Colon (tissue), 2 donors: Measurements from ENCODE around the gene RNLS.
"Not testable (repeated sequence)": the region's sequence is repeated elsewhere in the genome, so short reads cannot be mapped to it uniquely, and the experiment has no call there.

Experiments used
- FAIRE-seq: peaks from 2 replicates; lab custom pipeline; 2012; peaks lifted over from hg19 to GRCh38; lab: Jason Lieb, UNC
- donor health status: control.
- donor health status: control.

RNLS gene

DNA sequence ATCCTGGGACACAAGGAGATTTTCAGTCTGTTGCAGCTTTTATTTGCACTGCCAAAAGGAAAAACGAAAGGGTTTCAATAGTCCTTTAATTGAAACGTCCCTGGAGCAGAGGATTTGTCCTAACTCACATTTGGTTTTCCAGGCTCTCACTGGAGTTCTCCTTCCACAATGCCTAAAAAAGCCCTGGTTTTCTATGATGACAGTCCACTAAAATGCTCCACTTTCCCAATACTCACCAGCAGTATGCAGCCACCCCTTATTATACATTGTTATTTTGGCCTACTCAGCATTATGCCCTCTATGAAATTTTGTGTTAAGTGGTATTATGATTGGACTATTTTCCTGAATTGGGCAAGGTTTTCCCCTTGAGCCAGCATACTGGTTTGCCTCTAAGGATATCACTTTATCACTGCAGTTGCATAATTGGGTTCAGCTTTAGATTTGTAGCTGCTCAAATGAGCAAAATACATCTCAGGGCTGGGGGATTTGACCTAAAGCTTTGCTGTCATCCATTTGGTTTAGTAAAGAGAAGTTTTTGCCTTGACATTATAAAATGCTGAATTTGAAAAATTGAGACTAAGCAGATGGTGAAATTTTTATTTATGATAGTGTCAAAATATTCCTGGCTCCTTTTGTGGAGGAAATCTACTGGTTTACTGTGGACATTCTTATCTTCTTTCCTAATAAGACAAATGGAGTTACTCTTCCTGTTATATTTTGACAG lies 239.2 kb downstream of the RNLS start:
- no peak for FAIRE-seq

DNA sequence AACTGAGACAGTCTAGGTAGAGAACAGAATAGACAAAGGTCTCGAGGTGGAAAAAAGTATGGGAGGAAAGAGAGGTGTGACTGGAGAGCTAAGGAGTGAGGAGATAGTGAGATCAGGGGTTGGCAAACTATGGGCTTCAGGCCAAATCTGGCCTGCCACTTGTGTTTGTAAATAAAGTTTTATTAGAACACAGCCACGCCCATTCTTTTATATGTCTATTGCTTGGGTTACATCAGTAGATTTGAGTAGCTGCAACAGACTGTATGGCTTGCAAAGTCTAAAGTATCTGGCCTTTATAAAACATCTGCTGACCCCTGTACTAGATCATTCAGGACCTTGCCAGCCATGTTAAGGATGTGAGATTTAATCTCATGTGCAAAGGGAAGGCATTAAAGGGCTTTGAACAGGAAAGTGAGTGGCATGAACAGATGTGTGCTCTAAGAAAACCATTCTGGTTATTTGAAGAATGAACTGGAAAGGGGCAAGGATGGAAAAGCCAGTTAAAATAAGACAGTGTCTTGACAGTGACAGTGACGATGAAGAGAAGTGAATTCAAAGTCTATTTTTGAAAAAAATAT lies 240.3 kb downstream of the RNLS start:
- no peak for FAIRE-seq

DNA sequence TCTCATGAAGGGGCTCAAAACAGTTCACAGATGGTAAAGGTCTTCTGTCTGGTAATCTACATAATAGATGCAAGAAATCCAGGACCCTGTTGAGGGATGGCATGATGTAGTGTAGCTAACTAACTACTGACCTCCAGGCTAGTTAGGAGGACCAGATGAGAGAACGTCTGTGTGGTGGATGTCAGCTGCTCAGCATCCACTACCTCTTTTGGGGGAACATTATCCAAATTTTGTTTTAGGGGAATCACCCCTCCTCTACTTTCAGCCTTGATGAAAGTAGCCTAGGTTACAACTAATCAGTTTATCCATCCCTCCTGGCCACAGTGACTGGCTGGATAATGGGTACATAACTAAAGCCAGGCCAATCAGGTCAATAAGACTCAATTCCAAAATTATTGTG lies 246.0 kb downstream of the RNLS start:
- no peak for FAIRE-seq

DNA sequence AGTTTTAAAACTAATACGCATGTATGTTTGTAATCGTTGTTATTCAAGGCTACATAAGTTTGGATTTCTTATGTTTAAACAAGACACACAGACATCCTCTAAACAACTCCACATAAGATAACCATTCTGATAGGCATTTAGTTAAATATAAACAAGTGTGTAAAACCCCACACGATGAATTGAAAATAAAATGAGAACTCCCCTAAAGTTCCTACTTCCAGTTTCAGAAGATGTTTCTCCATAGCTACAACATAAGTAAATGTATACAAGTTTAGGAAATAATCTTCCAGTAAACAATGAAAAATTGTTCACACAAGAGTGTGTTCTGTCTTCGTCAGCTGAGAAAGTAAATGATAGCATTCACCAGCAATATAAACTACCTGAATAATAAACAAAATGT lies 246.8 kb downstream of the RNLS start:
- FAIRE-seq, result no peak

DNA sequence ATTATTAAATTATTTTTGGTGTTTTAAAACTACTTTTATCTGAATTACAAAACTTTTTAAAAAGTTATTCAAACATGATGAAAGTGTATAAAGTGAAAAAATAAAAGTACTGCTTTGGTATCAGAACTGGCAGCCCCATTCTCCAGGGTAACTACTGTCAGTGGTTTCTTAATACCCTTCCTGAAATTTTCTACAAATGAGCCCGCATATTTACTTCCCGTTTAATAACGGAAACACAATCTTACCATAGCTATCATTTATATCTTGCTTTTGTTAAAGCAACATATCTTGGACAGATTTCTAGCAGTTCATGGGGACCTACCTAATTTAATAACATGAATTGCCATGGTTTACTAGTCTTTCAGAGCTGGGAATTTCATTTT lies 249.9 kb downstream of the RNLS start:
- no peak for FAIRE-seq

DNA sequence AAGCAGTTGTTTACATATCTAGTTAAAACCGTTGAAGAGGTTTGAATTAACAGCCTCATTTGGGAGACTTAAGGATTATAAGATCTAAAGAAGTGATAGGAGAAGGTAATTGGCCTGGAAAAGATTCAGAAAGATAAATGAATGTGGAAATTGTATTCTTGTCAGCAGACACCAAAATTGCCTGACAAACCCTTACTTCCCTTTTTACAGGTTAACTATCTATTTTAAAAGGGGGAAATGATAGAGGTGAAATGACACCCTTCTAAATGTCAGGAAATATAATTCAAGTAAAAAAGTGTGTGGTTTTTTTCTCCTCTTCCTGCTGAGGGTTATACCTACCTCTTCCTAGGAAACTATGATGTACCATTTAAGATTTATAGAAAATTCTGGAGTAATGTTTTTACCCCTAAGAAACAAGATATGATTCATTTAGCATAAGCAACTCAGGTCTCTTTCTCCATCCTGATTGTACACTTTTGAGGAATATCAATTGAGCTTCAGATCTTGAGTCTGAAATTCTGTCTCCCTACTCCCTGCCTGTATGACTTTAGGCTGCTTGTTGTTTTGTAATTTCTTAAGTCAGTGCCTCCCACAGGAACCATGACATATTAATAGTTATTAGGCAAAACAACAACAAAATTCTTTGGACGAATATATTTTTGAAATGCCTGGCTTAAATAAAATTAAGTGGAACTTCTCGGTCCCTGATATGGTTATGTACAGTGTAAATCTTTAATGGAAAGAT lies 250.4 kb downstream of the RNLS start:
- no peak for FAIRE-seq

DNA sequence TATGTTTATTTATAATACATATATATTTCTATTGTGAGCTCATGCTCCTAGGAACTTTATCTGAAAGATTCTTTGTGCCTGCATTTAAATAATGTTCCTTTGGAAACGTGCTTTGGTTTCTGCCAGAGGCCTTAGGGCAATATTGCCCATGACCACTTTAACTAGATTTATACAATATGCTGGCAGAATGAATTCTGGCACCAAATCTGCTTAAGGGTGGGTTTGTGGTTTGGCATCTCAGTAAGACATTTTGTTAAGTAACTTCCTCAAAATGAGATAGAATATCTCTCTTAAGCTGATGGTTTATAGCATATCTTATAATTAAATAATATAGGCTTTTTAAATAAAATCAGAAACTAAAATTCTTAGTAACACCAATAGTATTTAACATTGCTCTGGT lies 252.9 kb downstream of the RNLS start:
- FAIRE-seq, result no peak

DNA sequence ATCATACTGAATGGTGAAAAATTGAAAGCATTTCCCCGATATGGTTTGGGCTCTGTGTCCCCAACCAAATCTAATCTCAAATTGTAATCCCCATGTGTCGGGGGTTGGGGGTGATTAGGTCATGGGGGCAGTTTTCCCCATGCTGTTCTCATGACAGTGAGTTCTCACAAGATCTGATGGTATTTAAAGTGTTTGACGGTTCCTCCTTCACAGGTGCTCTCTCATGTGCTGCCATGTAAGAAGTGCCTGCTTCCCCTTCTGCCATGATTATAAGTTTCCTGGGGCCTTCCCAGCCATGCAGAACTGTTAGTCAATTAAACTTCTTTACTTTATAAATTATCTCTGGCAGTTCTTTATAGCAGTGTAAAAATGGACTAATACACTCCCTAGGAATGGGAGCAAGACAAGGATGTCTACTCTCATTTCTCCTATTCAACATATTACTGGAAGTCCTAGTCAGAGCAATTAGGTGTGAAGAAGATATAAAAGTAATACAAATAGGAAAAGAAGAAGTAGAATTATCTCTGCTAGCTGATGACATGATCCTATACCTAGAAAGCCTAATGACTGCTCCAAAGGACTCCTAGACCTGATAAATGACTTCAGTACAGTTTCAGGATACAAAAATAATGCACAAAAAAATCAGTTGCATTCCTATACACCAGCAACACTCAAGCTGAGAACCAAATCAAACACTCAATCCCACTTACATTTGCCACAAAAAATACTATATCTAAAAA lies 260.6 kb downstream of the RNLS start:
- no peak for FAIRE-seq

DNA sequence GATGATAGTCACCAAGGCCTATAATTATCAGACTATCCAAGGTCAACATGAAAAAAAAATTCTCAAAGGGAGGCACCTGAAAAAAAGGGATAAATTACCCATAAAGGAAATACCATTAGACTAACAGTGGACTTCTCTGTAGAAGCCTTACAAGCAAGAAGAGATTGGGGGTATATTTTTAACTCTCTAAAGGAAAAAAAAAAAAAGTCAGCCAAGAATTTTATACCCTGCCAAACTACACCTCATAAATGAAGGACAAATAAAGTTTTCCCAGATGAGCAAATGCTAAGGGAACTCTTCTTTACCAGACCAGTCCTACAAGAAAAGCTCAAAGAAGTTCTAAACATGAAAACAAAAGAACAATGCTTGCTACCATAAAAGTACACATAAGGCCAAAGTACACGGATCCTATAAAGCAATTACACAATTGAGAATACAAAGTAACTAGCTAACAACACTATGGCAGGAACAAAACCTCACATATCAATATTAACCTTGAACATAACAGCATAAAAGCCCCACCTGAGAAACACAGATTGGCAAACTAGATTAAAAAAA lies 263.1 kb downstream of the RNLS start:
- peak; percentile 89 for FAIRE-seq

DNA sequence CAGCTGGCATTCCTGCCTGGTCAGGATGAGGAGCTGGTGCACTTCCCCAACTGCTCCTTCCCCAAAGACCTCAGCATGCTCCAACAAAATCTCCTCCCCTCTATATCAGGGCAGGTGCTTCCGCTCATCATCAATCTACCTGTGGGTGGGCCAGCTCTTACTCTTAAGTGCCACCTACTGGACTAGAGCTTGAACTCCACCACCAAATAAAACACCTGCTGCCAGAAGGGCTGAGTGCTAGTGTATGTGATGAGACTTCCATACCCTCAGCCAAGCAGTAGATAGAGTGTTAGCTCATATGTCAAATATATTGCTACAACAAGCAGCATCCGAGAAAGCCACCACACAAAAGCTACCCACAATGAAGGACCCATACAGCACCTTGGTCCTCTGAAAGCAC lies 264.3 kb downstream of the RNLS start:
- no peak for FAIRE-seq

DNA sequence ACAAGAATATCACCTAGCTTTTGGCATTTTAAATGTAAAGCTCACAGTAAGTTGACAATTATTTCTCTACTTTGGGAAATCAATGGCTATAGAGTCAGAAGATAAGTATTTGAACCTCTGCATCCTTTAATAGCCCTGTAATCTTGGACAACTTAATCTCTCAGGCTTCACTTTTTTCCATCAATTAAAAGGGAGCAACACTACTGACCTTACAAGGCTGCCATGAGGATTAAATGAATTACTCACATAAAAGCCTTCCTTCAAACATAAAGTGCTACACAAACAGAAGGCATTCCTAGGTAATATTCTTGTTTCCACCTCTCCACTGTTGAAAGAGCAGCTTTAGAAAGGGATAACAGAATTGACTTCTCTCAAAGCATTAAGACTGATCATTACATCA lies 266.0 kb downstream of the RNLS start:
- no peak for FAIRE-seq

DNA sequence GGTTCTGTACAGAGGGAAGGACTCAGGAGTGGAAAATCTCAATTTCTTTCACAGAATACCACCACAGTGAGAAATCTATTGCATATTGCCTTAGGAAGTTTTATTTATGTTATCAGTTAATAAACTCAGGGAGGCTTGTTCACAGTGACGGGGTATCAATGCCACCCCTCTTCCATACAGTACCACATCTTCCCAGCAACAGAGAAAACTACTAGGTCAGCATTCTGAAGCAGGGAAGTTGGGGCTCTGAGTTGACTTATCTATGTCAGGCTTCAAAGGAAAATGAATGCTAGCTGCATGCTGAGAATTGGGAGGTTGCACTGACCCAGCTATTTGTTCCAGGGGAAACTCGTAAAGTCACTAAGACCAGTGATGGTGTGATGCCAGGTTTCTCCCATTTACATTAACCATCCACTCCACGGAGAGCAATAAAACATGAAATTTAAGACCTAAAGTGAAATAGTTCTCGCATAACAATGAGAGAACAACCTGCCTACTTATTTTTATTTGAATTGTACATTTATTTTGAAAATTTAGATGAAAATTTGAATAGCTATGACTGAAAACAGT lies 266.7 kb downstream of the RNLS start:
- FAIRE-seq, result no peak

DNA sequence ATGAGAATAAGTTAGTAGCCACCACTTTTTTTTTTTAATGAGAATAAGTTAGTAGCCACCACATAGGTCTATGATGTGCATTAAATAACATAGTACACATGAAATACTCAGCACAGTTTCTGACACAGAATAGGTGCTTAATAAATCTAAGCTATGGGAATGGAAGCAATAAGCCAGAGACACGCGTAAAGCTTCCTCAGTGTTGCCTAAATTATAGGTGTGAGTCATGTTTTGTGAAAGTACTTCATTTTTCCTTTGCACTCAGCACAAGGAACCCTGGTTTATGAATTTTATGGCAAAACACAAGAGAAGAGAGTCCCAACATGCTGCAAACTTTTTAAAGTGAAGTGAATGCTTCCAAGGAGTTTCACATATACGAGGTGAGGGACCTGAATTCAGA lies 267.4 kb downstream of the RNLS start:
- no peak for FAIRE-seq

DNA sequence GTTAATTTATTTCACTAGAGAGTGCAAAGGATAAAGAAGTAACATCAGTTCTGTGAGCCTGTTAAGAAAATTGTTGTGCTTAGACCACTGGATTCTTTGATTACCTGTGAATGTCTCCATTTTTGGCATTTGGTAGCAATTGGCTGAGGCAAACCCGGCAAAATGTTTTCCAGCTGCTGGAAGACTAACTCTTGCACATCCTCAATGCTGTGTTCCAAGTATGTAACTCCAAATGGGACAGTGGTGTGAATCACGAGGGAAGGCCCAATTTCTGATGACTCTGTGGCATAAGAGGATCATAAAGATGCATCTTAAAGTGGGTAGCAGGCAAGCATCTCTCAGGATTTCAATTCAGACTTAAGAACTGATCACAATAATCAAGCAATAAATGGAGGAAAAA lies 268.8 kb downstream of the RNLS start:
- no peak for FAIRE-seq

DNA sequence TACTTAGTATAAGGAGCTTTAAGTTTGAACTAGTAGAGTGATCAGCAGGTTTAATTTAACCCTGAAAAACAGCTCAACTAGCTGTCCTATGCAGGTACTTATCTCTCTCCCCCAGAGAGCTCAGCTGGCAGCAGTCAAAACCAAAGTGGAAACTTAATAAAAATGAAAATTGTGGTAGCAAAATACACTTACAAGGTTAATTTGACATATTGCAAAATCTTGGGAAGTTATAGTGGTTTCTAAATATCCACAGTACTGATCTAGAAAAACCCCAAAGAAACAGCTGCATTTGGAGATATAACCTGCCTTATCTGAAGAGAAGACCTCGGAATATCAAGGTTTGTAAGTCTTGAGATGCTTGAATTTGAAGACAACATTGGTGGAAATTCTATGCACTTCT lies 269.2 kb downstream of the RNLS start:
- no peak for FAIRE-seq

DNA sequence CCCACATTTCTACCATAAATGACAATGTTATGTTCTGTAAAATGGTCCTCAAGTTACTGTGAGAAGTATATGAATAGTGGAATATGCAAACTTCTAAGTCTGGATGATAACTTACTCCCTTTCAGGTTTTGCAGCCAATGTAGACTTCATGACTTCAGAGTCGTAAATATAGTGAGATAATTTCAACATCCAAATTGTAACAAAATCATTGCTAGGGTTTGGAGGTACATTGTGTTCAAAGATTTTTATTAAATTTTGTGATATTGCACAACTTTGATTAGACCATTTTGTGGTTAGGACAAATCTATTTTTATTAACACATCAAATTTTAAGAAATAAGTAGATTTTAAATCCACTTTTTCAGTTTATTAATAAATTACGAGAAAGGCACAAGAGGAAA lies 270.3 kb downstream of the RNLS start:
- peak; percentile 71 for FAIRE-seq

DNA sequence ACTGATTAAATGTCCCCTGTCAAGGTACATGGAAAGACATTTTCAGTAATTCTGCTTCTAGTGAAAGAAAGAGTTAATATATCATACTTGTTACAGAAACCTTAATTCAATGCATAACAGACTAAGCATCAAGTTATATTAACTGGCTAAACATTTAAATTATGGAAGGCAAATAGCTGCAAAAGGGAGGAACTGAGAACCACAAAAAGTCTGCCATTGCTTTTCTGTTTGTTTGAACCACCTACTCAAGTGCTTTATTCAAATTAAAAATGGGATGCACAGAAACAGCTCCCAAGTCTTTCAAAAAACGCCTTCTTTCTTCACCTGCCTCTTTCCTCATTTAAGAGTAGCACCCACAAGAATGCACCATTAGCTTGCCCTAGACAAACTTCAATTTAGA lies 271.9 kb downstream of the RNLS start:
- no peak for FAIRE-seq

DNA sequence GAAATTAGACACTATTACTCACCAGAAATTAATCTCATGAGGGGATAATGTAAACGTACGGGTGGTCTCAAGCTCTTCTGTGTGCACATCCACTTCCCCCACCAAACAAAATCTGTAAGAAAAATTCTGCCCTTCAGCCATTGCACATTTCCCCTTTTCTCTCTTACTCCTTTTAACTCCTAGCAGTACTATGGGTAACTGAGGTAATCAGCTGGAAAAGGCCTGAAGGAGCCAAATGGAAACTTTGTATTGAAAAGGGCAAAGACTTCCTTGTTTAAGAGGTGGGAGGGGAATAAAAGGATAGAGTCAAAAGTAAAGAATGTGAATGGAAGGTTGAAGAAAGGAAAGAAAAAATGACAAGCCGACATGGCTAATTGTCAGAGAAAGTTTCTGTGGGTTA lies 273.8 kb downstream of the RNLS start:
- no peak for FAIRE-seq

DNA sequence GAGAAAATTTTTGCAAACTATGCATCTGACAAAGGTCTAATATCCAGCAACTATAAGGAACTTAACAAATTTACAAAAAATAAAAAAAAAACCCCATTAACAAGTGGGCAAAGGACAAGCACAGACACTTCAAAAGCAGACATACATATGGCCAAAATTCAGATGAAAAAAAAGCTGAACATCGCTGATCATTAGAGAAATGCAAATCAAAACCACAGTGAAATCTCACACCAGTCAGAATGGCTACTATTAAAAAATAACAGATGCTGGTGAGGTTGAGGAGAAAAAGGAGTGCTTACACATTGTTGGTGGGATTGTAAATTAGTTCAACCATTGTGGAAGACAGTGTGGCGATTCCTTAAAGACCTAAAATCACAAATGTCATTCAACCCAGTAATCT lies 274.8 kb downstream of the RNLS start:
- not testable (repeated sequence) for FAIRE-seq

DNA sequence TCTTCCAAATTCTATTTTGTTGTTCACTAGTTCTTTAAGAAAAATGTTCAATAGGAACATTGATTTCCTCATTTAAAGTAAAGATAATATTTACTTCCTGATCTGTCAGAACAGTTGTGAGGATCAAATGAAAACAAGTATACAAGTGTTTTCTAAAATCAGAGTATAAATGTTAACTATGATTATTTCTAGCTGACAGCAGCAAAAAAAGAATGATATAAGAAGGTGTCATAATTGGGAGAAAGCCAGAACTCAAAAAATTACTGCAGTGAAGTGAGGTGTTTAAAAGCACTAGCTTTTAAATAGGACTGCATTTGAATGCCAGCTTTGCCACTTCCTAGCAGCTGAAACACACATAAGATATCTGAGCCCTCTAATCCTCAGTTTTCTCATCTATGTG lies 283.3 kb downstream of the RNLS start:
- no peak for FAIRE-seq

DNA sequence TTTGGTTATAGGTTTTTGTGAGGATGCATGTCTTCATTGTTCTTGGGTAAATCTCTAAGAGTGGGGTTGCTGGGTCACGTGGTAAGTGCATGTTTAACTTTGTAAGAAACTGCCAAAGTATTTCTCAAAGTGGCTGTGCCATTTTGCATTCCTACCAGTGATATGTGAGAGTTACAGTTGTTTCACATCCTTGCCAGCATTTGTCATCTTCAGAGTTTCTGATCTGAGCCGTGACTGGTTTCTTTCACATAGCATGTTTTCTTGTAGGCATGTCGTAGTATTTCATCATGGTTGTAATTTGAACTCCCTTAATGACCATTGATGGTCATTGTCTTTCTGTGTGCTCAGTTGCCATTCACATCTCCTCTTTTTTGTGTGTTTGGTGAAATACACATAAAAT lies 286.0 kb downstream of the RNLS start:
- no peak for FAIRE-seq

DNA sequence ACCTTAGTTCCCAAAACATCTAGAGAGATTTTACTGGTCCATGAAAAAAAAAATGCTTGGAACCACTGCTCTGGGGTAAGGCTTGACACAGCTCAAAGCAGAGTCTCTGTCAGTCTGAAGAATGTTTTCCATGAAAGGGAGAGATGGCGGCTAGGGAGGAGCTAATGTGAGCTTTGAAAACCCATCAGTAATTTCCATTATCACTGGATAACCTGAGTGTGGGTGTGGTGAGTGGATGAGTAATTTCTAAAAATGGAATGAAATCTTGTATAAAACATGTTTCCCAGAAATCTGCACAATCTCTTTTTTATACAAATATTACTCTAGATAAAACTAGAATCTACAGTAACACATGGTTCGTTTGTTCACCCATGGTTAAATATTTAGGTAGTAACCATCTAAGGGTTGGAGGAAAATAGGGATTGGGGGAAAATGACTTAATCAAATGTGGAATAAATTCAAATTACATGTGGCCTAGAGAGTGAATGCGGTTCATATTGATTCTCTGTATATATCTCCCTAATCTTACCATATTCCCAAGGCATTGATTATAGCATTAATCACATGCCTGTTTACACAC lies 289.4 kb downstream of the RNLS start:
- FAIRE-seq, result no peak
